Spleen (tissue), 7 donors: Measurements from ENCODE around the gene HPS5.

Source experiments
- POLR2A ChIP-seq, 3 donors: fragments of 450-650 bp; IDR thresholded peaks; one replicate each; pipeline ENCODE4 v1.5.1; 2017; ENCODE audit warnings: antibody characterized with exemption in 3 of 3, mild to moderate bottlenecking in 1 of 3
- POLR2AphosphoS5 ChIP-seq, 3 donors: sonication (generic); formaldehyde crosslinking; IDR thresholded peaks; one replicate each; pipeline ENCODE4 v1.5.1; 2017; ENCODE audit warnings: antibody characterized with exemption in 3 of 3
- TF ChIP-seq, protein P1 (sequence below), 11 experiments: fragments of 200-600 bp in 7 of 11; fragments of 450-650 bp in 4 of 11; sonication (generic) in 4 of 11; IDR thresholded peaks in 8 of 11; conservative IDR thresholded peaks in 3 of 11; 1 replicate in 7 of 11; 2 replicates in 4 of 11; pipeline versions ENCODE4 v1.4.0 to v1.8.0; 2016 to 2021; ENCODE audit warnings: antibody characterized with exemption in 11 of 11, inconsistent platforms in 4 of 11, mild to moderate bottlenecking in 1 of 11
- donor health status: DM: no; HTN: no; CAD: no; lungs with moderate emphysema.
- donor health status: DM: no; HTN: no; CAD: no.
- donor health status: DM: no; HTN: no; CAD: no.

DNA sequence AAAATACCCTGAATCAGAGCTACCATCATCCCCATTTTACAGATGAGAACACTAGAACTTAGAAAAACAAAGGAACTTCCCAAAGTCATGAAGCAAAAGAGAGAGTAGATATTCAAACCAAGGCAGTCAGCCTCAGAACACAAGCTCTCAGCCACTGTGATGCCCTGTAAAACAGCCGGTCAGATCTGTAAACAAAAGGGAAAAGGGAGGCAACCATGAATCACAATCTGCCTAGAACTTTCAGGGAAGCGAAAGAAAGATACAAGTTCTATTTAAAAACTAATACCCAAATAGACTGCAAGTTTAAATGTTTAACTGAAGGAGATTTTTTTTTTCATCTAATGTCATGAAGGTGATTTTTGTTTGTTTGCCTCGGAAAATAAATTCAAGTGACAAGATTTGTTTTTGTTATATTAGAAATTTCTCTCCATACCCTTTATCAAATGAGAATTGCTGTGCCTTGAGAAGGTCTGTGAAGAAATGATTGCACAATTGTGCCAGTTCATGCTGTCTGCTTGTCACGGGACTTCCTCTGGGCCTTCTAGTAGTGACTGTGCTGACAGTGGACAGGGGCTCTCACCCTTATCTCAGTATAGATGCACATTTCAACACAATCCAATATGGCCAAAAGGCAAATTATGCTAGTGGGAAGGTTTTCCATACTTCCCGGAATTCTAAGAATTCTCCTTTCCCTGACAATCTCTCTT lies 44.2 kb downstream of the HPS5 start:
- no peak for TF ChIP-seq POLR2A (IDR thresholded peaks at IDR 0.05)
- TF ChIP-seq, protein P1, sequence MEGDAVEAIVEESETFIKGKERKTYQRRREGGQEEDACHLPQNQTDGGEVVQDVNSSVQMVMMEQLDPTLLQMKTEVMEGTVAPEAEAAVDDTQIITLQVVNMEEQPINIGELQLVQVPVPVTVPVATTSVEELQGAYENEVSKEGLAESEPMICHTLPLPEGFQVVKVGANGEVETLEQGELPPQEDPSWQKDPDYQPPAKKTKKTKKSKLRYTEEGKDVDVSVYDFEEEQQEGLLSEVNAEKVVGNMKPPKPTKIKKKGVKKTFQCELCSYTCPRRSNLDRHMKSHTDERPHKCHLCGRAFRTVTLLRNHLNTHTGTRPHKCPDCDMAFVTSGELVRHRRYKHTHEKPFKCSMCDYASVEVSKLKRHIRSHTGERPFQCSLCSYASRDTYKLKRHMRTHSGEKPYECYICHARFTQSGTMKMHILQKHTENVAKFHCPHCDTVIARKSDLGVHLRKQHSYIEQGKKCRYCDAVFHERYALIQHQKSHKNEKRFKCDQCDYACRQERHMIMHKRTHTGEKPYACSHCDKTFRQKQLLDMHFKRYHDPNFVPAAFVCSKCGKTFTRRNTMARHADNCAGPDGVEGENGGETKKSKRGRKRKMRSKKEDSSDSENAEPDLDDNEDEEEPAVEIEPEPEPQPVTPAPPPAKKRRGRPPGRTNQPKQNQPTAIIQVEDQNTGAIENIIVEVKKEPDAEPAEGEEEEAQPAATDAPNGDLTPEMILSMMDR (IDR thresholded peaks at IDR 0.05 in 8 of 11, conservative IDR thresholded peaks at IDR 0.05 in 3 of 11) = no peak
- no peak for TF ChIP-seq POLR2AphosphoS5 (IDR thresholded peaks at IDR 0.05)
